HG02610 (cell line): ENCODE results near the gene ECHDC1.

Source experiments
- ATAC-seq: cut with Tn5 transposase; IDR thresholded peaks from one replicate; pipeline ENCODE4 v1.9.1; 2021; ENCODE audit warnings: mild to moderate bottlenecking, moderate library complexity; ENCODE audit not compliant: unreplicated experiment

ECHDC1 gene

DNA sequence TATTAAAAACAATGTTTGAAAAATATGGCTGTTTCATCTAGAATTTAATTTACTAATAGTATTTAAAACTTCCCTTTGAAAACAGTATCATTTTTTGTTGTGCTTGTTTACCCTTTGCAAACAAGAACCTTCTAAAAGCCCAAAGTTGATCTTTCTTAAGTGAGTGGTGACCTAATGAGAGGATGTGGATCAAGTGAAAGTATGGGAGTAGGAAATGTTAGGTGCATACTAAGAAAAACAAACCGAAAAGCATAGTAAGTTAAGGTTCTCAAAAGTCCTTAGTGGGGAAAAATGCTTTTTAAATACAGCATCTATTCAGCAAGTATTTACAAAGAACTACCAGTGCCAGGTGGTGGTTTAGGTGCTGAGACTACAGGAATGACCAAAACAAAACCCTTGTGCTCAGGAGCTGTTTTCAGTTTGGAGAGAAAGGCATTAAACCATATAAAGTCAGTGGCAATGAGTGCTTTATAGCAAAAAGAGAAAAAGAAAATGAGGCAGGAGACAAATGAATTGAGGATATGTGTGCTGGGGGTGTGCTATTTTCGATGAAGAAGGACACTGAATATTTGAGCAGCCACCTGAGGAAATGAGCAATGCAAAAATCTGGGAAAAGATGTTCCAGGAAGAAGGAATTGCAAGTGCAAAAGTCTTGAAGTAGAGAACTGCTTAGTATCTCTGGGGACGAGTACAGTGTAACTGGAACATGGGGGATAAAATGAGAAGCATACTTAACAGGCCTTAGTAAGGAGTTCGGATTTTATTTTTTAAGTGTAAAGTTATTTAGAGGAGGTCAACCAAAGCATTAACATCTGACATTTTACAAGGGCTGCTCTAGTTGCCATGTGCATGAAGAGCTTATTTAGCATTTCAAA, 52.8 kb downstream of the ECHDC1 start:
- peak; percentile 42 for ATAC-seq

DNA sequence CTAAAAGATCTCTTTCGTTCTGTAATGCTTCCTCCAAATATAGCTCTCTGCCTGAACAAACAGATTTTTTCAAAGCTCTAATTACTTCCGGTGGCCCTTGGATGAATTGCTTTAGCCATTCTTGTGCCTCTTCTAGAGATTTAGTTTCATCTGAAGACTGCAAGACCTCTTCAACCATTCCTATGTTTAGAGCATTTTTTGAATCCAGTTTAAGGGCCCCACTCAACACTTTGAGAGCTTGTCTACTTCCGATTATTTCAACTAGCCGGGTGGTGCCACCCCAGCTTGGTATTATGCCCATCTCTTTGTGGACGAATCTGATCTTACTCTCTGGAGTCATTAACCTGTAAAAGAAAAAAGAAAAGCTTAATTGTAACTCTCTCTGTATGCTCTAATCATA, 53.5 kb downstream of the ECHDC1 start:
- ATAC-seq, result no peak

DNA sequence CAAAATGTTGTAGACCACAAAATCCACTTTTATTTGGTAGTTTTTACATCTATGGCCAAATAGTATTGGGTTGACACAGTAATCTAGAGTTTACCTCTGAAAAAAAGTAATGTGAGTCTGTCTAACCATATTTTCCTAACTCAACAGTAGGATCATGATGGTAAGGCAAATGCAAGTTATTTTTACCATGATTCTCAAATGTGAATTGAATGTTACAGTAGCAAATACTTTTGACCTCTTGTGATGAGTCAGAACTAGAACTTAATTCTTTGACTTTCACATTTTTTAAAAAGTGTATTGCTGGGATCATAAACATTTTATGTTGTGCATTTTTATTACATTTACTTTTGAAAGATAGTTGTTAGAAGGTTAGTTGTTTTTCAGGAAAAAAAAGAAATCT, 54.7 kb downstream of the ECHDC1 start:
- ATAC-seq, result peak; percentile 37

DNA sequence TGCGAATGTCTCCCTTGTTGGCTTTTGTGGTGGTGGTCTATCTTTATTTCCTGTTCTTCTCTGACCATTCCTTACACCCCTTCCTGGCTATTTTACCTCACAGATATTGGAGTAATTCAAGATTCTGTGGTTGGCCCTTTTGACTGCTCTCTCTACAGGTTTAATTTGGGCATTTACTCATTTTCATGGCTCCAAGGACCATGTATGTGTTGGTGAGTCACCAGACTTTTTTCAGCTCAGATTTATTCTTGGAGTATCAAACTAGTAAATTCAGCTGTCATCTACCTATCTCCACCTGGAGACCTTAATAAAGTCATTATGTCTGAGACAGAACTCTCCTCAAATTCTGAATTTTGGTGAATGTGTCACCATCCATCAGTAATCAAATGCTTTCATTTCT, 61.2 kb downstream of the ECHDC1 start:
- no peak for ATAC-seq

DNA sequence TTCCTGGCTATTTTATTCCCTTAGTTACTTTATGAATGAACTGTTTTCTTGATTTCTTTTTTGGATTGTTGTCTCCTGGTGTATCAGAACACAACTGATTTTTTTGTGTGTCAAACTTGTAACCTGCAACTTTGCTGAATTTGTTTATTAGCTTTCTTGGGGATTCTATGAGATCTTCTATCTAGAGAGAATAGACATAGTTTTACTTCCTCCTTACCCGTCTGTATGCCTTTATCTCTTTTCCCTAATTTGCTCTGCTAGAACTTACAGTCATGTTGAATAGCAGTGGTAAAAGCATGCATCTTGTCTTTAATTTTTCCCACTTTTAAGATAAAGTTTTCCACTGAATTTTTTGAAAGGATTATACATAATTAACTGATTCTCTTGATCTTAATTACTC, 63.6 kb downstream of the ECHDC1 start:
- ATAC-seq, result peak; percentile 36

DNA sequence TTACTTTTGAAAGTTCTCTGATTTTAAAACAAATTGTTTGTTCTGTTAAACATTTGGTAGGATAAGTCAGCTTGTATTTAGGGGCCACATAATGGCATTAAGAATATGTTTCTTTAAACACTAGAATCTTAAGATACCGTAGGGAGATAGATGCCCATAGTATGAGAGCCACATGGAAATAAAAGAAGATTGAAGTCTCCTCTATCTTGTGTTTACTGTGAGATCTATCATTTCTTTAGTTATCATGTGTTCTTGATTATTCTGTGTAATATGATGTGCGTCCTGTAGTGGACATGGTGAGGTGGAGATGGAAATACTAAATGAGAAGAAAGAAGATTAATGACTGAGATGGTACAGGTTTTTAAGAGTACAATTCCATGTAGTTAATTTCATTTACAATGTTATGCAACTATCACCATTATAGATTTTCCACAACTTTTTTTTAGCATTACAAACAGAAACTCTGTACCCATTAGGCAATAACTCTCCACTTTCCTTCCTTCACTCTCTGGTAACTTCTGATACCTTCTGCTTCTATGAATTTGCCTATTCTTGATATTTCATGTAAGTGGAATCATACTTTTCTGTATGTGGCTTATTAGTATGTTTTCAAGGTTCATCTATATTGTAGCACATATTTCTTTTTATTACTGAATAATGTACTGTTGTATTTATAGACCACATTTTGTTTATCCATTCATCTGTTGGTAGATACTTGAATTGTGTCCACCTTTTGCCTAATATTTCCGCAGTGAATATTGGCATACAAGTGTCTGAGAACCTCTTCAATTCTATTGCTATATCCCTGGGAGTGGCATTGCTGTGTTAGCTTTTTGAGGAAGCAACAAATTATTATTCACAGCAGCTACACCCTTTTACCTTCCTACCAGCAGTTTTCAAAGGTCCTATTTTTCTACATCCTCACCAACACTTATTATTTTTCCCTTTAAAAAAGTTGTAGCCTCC, 65.2 kb downstream of the ECHDC1 start:
- no peak for ATAC-seq

DNA sequence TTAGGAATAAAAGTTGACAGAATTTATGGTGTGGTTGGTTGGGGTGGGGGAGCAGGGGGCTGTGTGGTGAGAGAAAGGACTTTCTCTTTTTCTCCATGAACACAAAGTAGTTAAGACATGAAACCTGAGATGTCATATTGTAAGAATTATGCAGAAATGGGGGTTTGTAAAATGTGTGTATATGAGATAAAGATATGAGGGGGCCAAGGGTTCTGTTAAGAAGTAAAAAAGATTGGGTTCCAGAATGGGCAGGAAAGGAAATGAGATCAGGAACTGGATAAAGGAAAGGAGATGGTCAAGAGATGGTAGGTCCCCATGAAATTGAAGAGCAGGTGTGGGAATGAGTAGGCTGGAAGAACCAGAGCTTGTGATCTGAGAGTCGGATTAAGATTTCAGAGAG, 67.1 kb downstream of the ECHDC1 start:
- ATAC-seq, result no peak

DNA sequence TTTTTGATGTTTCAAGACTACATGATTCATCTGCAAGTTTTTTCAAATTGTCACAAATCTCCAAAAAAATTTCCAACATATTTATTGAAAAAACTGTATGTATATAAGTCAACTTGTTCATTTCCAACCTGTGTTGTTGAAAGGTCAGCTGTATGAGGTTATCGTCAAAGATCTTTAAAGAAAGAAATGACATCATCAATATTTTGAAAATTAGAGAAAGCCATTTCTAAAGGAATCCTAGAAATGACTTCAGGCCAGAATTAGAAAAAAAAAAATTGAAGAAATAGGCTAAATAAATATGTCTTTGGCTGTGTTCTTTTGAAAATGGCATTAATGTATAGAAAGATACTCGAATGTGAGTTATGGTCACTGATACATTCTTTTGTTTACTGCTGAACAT, 69.9 kb downstream of the ECHDC1 start:
- ATAC-seq, result no peak

DNA sequence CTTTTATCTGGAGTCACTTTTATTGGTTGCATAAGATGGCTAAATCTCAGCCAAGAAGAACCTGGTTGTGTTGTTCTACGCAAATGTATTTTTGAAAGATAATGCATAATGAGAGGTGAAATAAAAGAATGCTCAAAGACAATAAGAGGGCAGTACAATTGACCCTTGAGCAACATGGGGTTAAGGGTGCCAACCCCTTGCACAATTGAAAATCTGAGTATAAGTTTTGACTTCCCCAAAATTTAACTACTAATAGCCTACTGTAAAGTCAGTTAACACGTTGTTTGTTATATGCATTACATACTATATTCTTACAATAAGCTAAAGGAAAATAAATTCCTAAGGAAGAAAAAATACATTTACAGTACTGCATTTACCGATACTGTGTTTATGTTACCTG, 70.8 kb downstream of the ECHDC1 start:
- no peak for ATAC-seq

DNA sequence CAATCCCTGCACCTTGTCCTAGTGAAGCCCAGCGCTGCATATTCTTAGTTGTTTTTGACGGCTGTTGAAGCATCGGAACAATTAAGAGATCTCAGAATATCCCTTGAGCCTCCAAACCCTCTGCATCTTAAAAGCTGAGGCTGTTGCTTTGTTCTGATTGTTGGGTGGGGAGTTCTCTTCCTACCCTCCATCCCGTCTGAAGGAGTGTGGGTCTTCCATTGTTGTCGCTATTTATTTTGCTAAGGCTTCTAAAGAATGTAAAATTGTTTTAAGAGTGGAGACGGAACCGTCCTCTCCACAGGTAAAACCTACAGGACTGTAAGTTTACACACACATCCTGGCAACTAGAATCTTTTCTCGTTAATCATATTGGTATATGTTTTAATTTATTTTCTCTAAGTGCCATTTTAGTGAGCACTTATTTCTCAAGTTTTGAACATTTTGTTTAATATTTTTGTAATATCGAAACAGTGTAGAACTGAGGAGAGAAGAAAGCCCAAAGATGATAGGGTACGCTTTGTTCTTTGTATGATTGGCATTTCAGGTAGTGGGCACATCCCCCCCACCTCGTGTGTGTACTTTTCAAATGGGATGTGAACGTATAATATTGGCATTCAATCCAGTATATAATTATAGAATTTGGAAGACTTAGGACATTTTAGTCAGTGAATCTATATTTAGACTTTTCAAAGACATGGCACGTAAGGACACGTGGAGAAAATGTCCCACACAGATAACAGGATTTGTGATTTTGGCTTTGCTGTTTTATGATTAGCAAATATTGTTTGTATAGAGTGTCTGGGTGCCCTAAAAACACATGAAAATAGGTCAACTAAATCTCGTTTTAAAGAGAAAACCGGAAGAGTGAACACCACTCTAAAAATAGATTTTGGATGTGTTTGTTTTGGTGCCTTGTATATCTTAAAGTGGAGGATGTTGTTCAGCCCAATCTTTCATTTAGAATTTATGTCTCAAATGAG, 75.5 kb downstream of the ECHDC1 start:
- peak; percentile 0 for ATAC-seq

DNA sequence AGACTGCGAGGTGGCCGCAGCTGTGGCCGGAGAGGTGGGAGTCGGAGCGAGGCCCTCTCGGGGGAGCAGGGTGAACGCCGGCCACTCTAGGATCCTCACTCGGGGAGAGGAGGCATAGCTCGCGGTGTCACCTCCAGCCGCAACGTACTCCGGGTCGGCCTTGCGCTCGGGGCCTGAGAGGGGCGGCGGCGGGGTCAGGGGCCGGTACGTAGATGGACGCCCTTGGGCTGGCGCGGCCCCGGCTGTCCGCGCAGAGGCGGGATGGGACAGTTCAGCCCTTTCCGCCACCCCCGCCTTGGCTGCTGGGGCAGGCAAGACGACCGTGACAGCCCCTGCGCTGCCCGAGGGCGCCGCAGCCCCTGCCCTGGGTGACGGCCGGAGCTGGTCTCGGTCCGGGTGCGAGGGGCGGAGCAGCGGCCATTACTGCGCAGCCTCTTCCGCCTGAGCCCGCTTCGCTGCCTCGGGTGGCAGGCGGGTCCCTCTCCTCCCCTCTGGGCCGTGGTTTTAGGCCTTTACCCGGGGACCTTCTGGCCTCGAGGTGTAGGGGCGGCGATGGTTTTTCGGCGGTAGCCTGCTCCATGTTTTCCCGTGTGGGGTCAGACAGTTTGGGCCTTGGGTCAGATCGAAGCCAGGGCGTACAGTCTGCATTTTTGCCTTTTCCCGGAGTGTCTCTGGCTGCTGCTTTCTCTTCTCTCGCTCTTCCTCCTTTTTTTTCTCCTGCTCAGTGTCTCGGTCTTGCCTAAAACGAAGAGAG, 76.3 kb downstream of the ECHDC1 start:
- ATAC-seq, result peak; percentile 79

DNA sequence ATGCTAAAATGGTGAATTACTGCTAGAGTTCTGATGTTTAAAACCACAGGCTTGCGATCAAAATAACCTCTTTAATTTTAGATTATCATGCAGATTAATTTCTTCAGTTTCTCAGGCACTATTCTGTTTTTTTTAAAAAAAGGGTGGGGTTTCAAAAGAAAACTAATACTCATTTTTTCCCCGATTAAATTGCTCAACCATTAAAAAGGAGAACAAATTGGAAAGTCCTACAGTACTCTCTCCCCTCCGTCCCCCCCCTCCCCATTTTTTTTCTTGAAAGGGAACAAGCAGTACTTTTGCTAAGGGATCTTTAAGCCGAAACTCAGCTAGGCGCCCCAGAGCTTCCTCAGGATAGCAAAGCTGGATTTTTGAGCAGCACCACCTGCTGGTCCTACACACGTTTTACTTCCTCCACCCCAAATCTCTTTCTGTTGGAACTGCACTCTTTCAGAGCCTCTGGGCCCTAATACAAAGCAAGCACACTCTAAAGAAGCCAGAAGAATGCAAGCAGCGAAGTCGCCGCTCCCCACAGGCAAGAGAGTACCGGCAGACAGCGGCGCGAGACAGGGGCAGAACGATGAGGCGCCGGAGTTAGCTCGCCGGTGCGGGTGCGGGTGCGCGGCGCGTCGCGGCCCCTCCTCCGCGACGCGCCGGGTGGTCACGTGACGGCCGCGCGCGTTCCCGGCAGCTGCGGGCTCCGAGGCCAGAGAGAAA, 77.1 kb downstream of the ECHDC1 start, which contains the start of gene RNF146:
Gene RNF146 (plus strand): TSS at position 687 of the 714 bp plus-strand sequence. CDS start 13,475 bp downstream, outside the sequence.
- peak; percentile 86 for ATAC-seq

DNA sequence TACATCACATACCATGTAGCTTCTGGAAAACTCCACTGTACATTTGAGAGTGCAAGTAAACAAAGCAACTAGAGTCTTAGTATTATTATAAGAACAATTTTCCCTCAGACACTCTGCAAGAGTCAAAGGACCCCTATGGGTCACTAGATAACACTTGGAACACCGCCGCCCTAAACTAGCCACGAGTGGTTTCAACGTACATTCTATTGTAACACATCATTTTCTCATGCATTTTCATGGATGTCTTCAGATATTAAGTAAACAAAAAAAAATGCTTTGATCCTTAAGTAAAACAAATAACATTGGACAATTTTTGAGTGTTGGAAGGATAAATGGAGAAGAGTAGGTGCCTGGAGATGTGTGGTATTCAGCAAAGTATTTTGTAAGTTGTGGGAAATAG, 79.9 kb downstream of the ECHDC1 start:
- ATAC-seq, result no peak

DNA sequence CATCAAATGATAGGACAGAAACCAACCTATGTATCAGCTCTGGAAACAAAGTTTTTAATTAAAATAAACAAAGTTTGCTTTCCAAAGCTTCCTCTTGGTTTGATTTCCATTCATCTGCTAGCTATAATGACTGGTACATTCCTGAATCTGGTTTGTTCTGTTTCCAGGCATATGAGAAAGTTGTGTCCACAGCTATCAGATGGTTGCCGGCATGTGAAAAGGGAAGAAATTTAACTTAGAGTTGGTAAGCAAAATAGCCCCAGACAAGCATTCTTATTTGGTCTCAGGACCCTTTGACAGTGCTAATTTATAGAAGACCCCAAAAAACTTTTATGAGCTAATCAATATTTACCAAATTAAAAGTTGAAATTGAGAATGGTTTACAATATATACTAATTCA, 80.5 kb downstream of the ECHDC1 start:
- ATAC-seq, result no peak

DNA sequence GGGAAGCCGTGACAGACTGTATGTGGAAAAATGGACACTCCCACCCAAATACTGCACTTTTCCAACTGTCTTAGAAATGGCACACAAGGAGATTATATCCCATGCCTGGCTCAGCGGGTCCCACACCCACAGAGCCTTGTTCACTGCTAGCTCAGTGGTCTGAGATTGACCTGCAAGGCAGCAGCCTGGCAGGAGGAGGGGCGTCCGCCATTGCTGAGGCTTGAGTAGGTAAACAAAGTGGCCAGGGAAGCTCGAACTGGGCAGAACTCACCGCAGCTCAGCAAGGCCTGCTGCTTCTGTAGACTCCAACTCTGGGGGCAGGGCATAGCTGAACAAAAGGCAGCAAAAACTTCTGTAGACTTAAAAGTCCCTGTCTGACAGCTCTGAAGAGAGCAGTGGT, 88.1 kb downstream of the ECHDC1 start:
- ATAC-seq, result no peak

DNA sequence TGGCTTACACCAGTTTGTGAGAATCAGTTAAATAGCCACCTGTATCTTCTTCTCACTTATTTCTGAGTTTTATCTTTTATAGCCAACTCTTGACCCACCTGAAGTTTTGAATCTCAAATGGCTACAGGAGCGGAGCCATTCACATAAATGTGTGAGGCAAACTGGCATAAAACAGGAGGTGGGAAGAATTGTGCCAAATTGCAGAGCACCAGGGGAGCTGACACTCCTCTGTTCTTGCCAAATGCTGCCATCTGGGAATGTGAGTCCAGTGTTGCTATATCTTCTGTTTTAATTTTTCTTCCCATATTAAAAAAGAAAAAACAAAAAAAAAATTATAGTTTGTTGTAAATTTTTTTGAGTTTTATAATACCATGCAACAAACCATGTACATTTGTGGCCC, 93.8 kb downstream of the ECHDC1 start:
- no peak for ATAC-seq

DNA sequence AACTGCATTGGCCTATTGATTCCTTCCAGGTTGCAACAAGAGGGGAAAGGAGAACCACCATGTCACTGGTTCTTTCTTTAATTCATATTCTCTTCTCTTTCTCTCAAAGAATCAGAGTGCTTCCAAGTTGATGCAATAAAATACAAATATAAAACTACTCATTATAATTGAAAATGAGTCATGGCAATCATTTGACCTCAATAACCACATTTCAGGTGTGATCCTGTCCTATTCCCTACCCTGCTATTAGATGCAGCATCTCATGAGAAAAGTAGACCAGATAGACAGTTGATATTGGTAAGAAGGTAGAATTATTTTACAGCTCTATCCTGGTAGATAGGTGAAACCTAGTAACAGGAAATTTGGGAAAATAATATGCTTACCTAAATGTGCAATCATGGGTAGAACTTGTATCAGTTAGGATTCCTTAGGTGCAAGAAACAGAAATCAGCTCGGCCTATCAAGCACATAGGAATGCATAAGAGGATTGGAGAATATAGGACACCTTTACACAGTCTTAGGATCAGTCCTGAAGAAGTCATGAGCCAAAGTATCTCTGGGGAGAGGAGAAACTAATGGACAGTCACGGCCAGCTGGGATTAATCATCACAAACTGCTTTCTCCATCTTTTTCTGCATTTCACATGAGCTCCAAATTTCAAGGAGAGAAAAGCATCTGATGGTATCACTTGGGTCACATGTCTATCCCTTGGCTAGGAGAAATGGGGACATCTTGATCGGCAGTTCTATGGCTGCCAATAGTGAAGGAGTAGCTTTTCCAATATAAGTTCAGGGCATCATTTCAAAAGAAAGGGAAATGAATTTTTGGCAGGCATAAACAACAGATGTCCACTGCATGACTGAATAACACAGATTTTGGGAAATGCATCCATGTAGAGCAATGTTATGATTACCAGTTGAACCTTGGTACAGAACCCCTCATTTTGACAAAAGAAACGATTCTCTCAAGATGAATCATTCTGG, 96.0 kb downstream of the ECHDC1 start:
- ATAC-seq, result no peak

DNA sequence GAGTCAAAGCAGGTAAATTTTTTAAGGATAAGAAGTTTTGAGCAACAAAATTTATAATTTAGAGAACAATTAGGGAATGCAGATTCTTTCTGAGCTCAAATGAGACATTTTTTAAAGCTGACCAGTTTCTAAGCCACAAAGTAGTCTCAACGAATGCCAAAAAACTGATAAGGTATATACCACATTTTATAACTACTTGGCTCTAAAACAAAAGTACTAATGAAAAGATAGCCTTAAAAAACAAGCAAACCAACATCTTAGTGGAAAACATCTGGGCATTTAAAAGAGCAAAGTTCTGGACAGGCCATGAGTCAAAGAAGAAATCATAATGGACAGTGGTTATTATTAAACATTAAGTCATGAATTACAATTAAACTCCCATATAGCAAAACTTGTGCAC, 99.9 kb downstream of the ECHDC1 start:
- no peak for ATAC-seq
